ENCODE data around the gene DZIP1L.

Gene DZIP1L

DNA sequence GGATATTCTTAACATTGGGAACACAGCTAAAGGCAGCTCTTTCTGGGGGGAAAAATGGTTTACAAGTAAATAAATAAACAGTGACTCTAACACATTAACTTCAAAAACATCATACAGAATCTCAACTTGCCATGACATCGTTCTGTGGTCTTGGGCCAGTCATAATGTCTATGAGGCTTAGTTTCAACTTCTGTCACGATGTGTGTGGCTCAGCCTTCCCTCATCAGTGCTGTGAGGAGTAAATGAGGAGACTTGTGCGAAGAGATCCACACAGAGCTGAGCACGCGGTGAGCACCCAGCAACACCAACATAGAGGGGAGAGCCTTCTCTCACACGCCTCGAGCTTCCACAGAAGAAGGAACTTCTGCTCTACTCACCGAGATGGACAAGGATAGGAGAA is 49.0 kb downstream of the DZIP1L start:
- no peak for DNase-seq

DNA sequence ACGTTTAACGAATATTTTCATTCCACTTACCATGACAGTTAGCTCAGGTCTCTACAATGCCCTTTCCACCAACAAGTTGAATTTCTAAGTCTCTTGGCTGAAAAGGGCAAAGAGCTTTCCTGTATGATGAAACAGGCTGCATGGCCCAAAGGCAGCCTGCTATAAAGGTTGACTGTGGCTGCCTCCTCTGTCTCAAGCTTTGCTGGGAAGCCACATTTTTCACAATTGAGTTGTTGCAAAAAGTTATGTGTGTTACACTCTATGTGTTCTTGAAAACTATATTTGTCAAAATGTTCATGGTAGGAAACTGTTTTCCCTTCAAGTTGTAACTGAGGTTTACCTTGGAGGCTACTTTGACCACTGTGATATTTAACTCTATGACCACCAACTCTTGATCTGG is 49.5 kb downstream of the DZIP1L start:
- DNase-seq: no peak

DNA sequence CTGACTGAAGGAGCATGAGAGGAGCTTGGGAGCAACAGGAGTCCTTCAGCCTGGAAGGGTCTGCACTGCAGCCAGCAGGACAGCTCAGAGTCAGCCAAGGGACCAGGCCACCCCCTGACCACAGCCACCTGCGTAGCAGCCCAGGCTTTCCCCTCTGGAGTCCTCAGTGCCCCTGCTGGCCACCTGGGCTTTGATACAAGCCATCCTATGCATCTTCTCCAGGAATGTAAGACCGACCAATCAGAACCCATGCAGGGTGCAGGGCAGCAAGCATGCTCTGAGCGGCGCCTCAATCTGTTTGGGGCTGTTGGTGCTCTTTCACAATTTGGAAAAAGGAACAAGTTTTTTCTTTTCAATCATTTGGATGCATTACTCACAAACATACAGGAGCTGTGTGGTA is 52.0 kb downstream of the DZIP1L start:
- DNase-seq: no peak

DNA sequence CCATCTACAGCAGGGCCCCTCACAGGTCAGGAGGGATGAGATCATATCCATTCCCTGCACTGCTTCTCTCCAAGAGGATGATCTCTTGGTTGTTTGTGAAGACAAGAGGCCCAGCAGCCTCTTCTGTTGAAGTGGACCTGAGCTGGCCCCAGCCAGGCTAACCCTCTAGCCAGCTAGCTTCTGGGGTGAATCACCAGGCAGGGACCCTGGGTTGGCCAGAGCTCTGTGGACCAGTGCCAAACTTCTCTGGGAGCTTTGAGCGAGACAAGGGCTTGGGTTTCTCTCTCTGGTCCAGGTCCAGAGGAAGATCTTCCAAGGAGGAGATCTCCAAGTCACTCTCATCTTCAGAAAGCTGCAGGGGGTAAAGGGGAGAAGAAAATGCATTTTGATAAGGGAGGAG is 52.8 kb downstream of the DZIP1L start:
- DNase-seq: no peak

DNA sequence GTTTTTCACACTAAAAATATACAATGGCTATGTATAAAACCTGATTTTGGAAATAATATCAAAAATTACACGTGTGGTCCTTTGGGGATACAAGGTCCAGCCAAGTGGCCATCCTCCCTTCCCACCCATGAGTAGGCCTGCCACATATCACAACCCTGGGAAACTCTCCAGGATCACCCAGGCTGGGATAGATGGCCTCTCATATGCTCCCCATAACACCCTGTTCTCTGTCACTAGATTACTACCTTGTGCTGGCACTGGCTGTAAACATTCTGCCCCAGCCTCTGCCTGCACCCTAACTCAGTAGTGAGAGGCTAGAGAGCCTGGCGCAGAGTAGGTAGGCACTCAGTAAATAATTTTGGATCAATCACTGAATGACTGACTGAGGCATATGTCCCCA is 53.4 kb downstream of the DZIP1L start:
- no peak for DNase-seq

DNA sequence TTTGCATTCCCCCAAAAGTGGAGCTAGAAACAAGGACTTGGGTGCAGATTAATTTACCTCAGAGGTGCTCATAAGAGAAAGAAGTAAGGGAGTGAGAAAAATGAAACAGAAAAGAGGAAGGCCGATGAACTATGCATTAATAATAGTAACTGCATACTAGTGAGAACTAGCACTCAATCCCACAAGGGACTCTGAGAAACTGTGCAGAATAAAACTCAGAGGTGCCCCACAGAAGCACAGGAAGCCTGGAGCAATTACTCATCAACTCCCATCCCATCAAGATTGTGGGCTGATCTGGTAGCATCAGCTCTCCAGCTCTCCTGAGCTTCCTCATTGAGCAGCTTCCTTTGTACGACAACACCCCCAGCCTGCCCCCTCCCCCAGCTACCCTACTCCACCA is 54.6 kb downstream of the DZIP1L start:
- DNase-seq: no peak

DNA sequence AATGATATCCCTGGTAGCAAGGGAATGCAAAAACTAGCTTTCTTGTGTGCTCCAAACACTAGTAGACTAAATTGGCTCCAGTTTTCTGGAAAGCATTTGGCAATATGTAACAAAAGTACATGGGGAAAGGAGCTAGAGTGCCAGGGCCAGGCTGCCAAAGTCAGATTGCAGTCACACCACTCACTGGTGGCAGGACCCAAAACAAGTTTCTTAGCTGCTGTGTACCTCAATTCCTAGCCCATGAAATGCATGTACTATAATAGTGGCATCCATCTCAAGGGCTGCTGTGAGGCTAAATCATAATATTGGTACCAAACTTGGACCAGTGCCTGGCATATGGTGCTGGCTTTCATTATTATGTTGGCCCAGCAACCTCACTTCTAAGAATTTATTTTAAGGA is 56.1 kb downstream of the DZIP1L start:
- no peak for DNase-seq

DNA sequence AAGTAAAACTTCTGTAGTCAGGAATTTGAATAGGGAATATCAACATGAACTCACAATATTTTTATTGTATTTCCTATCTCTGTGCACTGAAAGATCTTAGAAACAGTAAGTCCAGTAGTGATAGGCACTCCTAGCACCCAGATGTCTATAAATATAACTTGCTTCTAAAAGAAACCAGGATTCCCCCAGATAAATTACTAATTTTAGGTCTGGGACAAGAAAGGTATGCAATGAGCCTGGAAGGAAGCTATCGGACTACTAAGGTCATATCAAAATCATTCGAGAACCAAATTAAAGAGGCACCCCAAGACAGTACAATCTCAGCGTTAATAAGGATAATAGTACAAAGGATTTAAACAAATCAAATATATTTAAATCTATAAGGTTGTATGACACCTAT is 58.0 kb downstream of the DZIP1L start:
- DNase-seq: no peak

DNA sequence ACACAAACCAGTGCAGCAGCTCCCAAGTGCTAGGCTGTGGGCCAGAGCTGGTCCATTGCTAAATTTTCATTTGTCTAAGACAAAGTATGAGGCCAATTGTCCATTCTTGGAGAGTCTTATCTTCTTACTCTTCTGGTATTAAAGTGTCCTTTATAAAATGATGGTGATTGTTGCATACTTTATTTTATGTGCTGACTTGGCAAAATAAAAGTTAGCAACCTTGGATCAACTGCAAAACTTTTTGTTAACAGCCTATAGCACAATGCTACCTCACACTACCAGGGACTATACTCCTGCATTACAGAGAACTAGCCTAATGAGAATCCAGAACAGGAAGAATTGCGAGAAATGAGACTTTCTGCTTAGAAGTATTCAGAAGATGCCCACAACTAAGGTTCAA is 61.4 kb downstream of the DZIP1L start:
- no peak for DNase-seq

DNA sequence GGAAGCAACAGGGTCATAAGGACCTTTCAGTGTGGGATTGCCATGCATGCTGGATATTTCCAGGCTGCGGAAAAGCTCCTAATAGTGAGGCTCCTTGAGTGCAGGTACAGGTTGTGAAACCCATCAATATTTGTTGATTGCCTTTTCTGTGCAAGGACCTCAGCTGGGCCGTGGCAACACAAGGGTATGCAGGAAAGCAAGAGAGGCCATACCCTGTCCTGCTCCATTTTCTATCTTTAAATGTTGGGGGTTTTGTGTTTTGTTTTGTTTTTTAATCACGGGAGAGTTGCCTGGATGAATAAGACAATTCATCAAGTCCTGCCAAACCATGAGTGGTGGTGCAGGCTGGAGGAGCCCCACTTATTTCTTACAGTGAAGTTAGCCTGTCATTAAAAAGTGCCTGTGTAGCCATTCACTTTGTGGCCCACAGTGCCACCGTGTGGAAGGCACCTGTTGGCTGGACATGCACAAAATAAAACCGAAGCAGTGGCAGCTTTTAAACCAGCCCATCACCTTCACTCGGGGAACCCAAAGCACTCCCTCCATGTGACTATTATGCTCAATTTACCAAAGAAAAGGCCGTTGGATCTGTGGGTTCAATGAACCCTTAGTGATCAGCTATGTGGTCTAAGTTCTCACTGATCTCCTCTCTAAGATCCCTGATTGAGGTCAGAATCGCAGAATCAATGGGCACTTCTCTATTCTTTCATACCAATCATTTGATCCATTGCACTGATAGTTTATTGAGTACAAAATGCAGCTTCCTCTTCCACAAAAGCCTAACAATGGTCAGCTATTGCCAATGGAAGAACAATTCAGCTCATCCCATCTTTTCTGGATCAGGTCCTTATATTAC is 63.2 kb downstream of the DZIP1L start:
- DNase-seq: peak; percentile 3

DNA sequence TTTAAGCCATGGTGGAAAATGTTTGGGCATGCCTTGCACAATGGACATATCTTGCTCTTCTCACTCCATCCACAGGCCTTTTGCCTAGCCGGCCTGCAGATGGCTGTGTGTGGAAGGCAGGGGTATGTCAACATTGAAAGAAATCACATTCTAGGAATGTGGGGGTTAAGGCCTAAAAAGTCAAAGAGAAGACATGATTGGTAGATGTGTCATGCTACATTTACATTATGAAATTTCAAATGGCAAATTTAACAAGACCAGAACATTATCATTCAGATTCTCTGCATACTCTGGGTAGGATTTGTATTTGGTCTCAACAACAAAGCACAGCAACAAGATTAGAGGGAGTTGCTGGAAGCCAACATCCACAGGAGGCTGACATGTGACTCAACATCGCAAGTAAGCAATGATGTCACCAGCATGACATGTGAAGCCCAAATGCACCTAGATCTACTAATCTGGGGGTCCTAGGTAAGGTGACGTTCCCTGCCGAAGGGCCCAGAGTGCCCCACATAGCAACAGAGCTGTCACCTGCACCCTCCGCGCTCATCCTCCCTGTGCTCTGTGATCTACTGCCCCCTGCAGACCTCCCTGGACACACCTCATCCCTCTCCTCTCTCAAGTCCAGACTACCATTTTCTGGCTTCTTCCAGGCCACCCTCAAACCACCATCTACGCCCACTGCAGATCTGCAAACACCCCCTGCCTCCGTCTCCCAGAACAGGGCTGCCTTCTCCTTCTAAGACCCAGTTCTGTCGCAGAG is 66.1 kb downstream of the DZIP1L start:
- no peak for DNase-seq

DNA sequence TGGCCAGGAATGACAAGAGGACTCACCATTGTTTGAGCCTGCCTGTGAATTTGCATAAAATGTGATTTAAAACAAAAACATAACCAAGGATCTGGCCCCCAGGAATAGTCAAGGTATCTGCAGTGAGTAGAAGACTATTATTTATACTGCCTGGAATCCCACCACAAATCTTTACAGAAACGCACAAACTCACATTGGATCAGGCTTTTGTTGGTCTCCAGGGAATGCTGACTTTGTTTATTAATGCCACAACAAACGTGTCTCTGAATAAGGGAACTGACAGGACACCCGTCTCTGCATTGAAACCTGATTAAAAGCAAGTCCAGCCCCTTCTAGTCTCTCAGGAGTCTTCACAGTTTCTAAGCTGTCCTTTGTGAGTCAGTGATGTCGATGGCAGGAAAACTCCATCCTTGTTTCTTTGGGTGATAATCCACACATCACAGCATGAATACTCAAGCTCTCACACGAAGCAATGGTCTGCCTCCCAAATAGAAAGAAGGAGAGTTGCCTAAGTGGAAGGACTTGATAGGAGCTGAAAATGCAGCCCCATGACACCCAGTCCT is 67.7 kb downstream of the DZIP1L start:
- DNase-seq: no peak

DNA sequence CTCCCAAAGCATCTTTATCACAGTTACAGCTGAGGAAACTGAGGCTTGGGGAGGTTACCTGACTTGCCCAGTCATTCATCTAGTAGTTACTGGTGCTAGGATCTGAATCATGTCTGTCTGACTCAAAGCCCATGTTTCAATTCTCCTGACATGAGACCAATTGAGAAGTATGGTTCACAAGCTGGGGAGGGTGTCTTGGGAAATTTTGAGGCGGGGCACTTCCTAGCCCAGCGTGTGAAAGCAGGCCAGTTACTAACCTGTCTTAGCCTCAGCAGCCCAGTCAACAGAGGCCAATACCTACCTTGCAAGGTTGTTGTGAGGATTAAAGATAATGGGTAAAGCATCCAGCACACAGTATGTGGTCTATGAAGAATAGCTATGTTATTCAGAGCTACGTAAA is 68.5 kb downstream of the DZIP1L start:
- no peak for DNase-seq

DNA sequence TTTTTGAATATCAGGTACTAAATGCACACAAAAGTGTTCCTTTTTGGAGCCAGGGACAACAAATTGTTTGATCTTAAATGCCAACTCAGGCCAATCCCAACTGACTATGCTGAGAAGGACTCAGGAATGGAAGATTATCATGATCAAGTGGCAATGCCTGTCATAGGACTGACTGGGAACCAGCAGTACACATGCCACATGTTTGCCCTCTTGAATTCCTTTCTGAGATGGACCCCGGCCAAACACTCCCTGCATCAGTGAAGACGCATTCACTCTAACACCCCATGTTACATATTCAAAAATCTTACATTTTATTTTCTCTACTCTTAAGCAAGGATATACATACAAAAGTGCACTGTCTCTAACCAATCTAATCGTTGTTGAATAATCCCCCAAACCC is 69.3 kb downstream of the DZIP1L start:
- no peak for DNase-seq

DNA sequence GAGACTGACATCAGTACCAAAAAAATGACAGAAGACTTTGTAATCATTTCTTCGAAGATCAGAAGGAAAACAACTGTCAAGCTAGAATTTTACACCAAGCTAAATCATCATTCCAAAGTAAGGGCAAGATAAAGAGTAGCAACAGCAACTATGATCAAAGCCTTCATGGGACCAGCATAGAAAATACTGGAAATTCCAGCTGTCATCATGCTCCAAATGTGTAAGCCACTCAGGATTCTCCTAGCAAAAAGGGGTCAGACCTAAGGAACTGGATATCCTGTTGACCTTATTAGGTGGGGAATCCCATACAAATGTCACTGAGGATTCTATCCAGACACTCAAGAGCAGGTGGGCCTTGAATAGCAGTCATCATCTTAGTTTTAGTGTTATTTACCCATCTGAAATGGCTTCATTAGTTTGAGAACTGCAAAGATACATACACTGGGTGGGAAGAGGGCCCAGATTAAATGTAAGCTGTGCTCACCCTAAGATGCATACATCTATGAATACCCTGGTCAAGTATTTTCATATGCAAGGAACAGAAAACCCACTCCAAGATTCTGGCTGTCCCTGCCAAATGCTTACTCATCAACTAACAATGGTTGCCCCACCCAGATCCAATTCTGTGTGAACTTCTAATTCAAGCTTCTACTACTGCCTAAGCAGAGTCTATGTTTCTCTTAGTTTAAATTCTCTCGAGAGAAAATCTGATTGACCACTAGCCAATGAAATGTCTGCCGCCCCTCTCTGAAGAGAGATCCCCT is 72.0 kb downstream of the DZIP1L start:
- DNase-seq: no peak

DNA sequence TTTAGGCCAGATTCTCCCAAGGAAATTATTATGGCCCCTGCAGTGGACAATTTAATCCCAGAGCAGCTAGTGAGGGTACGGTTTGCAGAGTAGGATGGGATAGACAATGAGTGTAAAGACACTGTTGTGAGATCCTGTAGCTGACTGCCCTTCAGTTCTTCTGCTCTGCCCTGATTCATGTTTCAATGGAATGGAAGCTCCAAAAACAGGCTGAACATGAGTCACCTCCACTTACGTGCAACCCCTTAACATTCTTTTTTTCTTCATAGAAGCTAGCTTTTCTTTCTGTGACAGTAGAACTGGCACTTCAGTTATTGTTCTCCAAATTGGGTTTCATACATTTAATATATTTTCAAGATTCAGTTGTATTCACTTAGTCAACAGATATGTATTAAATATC is 73.4 kb downstream of the DZIP1L start:
- no peak for DNase-seq

DNA sequence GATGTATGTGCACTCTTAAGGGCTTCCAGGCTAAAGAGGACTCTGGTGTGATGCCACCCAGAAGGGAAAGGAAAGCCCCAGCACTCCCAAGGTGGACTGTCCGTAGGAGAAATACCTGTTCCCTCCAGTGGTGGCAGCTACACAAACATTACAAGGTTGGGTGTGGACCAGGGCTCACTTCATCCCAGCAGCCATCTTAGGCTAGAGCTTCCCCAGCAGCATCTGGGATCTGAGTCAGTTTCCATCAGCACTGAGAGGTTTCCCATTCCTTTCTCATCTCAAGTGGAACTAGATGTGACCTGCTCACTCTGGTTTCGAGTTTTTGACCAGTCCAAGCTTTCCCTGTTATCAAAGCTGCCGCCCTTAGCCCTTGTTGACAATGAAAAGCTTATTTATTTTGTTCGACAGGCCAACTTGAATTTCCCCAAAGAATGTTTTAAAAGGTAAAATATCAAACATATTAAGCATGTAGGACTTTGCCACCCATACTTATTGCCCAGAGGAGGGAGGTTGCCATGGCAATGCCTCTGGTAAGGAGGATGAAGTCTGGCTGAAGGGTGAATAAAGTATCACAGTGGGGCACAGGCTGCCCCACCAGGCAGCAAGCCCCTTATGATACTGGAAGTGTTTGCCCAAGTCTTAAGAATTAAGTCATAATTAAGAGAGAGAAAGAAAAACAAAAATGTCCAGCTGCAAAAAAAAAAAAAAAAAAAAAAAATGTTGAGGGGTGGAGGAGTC is 76.5 kb downstream of the DZIP1L start:
- DNase-seq: no peak

DNA sequence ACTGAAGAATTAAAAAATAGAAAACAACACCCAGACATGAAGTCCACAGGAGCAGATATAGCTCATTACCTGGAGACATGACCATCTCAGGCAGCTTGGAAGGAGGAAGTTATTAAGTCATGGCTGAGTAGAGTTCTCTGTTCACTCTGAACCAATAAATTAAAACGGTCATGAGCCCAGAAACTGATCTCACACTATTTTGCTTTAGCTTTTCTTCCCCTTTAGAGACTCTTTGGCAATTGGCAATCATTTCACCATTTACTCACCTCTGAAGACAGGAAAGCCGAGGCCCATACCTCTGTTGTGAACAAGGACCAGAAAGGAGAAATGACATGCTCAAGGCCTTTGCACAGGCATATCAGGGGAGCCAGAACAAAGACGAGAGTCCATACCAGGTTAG is 78.8 kb downstream of the DZIP1L start:
- DNase-seq: no peak

DNA sequence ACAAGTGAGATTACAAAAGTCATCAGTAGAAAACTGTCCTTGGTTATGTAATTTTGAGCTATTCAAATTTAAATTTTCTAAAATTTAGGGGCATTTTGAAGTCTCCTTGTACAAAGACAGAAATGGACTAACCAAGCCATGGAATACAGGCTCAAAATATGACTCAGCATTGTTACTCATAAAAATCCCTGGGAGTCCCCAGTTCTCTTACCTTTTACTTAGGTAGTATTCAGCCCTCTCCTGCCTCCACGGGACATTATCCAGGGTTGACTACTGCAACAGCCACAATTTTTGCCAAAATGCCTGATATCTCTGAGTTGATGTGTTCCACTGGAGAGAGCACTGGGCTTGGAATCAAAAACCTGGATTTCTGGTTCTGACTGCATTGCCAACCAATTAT is 80.5 kb downstream of the DZIP1L start:
- no peak for DNase-seq

DNA sequence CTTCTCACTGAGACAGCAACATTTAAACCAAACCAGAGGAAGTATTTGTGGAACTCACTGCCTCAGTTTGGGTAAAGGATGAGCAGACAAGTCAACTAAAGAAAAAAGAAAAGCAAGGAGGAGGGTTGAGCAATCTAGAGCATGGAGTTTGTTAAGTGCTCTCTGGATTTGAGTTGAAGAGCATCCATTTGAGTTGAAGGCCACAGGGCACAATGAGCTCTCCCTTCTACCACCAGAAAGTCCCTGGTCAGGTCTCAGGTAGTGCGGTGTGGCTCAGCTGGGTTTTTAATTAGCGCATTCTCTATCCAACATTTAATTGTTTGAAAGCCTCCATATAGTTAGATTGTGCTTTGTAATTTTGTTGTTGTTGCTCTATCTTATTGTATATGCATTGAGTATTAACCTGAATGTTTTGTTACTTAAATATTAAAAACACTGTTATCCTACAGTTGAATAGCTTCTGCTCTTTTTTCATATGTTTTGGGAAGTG is 82.2 kb downstream of the DZIP1L start:
- DNase-seq: no peak

DNA sequence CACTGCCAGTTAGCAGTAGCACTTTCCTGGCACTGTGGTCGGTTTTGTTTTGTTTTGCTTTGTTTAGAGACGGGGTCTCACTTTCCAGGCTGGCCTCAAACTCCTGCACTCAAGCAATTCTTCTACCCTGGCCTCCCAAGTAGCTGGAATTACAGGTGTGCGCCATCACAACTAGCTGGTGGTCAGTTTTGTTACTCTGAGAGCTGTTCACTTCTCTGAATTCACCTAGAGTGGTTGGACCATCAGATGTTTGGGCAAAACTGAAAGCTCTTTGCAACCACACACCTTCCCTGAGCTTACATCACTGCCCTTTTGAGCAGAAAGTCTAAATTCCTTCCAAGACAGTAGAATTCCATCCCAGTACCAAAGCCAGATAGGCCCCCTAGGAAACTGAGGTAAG is 82.8 kb downstream of the DZIP1L start:
- DNase-seq: no peak

DNA sequence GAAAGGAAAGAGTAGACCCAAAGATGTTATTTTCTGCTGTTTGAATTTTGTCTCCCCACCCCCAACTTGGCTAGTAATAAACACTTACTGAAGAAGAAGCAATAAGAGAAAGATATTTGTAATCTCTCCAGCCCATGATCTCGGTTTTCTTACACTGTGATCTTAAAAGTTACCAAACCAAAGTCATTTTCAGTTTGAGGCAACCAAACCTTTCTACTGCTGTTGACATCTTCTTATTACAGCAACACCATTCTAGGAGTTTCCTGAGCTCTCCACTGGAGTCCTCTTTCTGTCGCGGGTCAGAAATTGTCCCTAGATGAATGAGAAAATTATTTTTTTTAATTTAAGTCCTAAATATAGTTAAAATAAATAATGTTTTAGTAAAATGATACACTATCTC is 83.9 kb downstream of the DZIP1L start:
- no peak for DNase-seq
